Liver (tissue), 9 donors: ENCODE measurements around the gene HDGFL3. TPM values are rescaled to one million over a fixed set of nuclear protein-coding genes. Genes with fewer than 3 reads are reported as not detected.
A peak's percentile ranks its signal among the peaks of the same experiment; 100 is the strongest.

Experiments
- DNase-seq: peaks from one replicate; pipeline ENCODE4 v3.0.0-alpha.2; 2017; ENCODE audit warnings: low spot score
- H3K27ac ChIP-seq, 2 donors: one replicate each; pipeline ENCODE4 v1.7.0; 2013; ENCODE audit warnings: inconsistent platforms in 2 of 2, low read length in 2 of 2, control low read depth in 1 of 2, low read depth in 1 of 2, mild to moderate bottlenecking in 1 of 2
- H3K27me3 ChIP-seq, 4 donors: one replicate each; pipeline versions ENCODE4 v1.6.1 to v1.7.0; 2013; ENCODE audit warnings: low read length in 3 of 4, inconsistent platforms in 1 of 4, mild to moderate bottlenecking in 1 of 4, moderate library complexity in 1 of 4; ENCODE audit not compliant: control insufficient read depth in 4 of 4, insufficient read depth in 4 of 4
- H3K36me3 ChIP-seq, 4 donors: one replicate each; pipeline versions ENCODE4 v1.6.1 to v1.7.0; 2013; ENCODE audit warnings: low read length in 3 of 4, mild to moderate bottlenecking in 3 of 4, low read depth in 1 of 4, moderate library complexity in 1 of 4; ENCODE audit not compliant: control insufficient read depth in 4 of 4, insufficient read depth in 3 of 4
- H3K4me1 ChIP-seq, 4 donors: one replicate each; pipeline versions ENCODE4 v1.6.1 to v1.7.0; 2013; ENCODE audit warnings: low read length in 3 of 4, mild to moderate bottlenecking in 3 of 4, moderate library complexity in 1 of 4; ENCODE audit not compliant: control insufficient read depth in 4 of 4, insufficient read depth in 4 of 4
- H3K4me3 ChIP-seq, 3 donors: one replicate each; pipeline versions ENCODE4 v1.6.1 to v1.7.0; 2013; ENCODE audit warnings: low read length in 3 of 3, control low read depth in 1 of 3, low read depth in 1 of 3, mild to moderate bottlenecking in 1 of 3
- H3K9ac ChIP-seq, 2 donors: one replicate each; pipeline ENCODE4 v1.7.0; 2013; ENCODE audit warnings: low read length in 2 of 2, mild to moderate bottlenecking in 2 of 2, moderate library complexity in 2 of 2, control low read depth in 1 of 2, low read depth in 1 of 2
- H3K9me3 ChIP-seq, 4 donors: one replicate each; pipeline versions ENCODE4 v1.6.1 to v1.7.0; 2013; ENCODE audit warnings: low read length in 3 of 4; ENCODE audit not compliant: control insufficient read depth in 4 of 4
- EGR1 ChIP-seq, 2 donors: IDR thresholded peaks; 2 replicates each; pipeline ENCODE4 v1.6.1; 2016 to 2018; ENCODE audit warnings: antibody characterized with exemption in 2 of 2, low read depth in 2 of 2
- FOXA1 ChIP-seq: IDR thresholded peaks from 2 replicates; pipeline ENCODE4 v1.6.1; 2016; ENCODE audit warnings: antibody characterized with exemption
- FOXA2 ChIP-seq: IDR thresholded peaks from 2 replicates; pipeline ENCODE4 v1.6.1; 2016; ENCODE audit warnings: antibody characterized with exemption
- GABPA ChIP-seq, 2 donors: IDR thresholded peaks in 1 of 2; conservative IDR thresholded peaks in 1 of 2; 2 replicates each; pipeline ENCODE4 v1.6.1; 2016; ENCODE audit warnings: antibody characterized with exemption in 2 of 2, mild to moderate bottlenecking in 1 of 2, moderate library complexity in 1 of 2
- HNF4A ChIP-seq, 2 donors: conservative IDR thresholded peaks; 2 replicates each; pipeline ENCODE4 v1.6.1; 2016; ENCODE audit warnings: antibody characterized with exemption in 2 of 2, mild to moderate bottlenecking in 2 of 2
- HNF4G ChIP-seq: IDR thresholded peaks from 2 replicates; pipeline ENCODE4 v1.6.1; 2016; ENCODE audit warnings: antibody characterized with exemption
- NR2F2 ChIP-seq: IDR thresholded peaks from 2 replicates; pipeline ENCODE4 v1.6.1; 2016; ENCODE audit warnings: antibody characterized with exemption
- RAD21 ChIP-seq, 2 donors: IDR thresholded peaks; 2 replicates each; pipeline ENCODE4 v1.6.1; 2016; ENCODE audit warnings: antibody characterized with exemption in 2 of 2, mild to moderate bottlenecking in 2 of 2
- RXRA ChIP-seq, 2 donors: IDR thresholded peaks; 2 replicates each; pipeline ENCODE4 v1.6.1; 2017 to 2018; ENCODE audit warnings: antibody characterized with exemption in 2 of 2, mild to moderate bottlenecking in 1 of 2
- TAF1 ChIP-seq: conservative IDR thresholded peaks from 2 replicates; pipeline ENCODE4 v1.6.1; 2016; ENCODE audit warnings: antibody characterized with exemption, mild to moderate bottlenecking
- YY1 ChIP-seq: IDR thresholded peaks from 2 replicates; pipeline ENCODE4 v1.6.1; 2016; ENCODE audit warnings: antibody characterized with exemption, mild to moderate bottlenecking
- WGBS: extraction: QIAGEN DNeasy Blood & Tissue Kit; methylation state at CpG from one replicate; pipeline ENCODE4 v1.1.7; 2013; 5-methylcytosine and 5-hydroxymethylcytosine counted together
- polyA plus RNA-seq, 2 donors: library from polyadenylated mRNA; stranded (reverse) in 1 of 2; unstranded in 1 of 2; fragments of 200-250 nt in 1 of 2; fragments of >200 nt in 1 of 2; fragmentation: Nextera tagmentation in 1 of 2; extraction: Ambion mirVana in 1 of 2; gene quantifications; one replicate each; pipeline versions ENCODE4 v1.2.1 to v1.2.3, GENCODE V29; 2013 to 2015
- total RNA-seq, 2 donors: library from RNA; depleted of rRNA; stranded (reverse); fragments of >200 nt; gene quantifications; one replicate each; pipeline ENCODE4 v1.2.3, GENCODE V29; 2014
- TF ChIP-seq, protein P1 (sequence below): IDR thresholded peaks from 2 replicates; pipeline ENCODE4 v1.6.1; 2016; ENCODE audit warnings: antibody characterized with exemption, mild to moderate bottlenecking
- TF ChIP-seq, protein P2 (sequence below): fragments of 150-350 bp; IDR thresholded peaks from 2 replicates; pipeline ENCODE4 v1.5.1; 2017; ENCODE audit warnings: improper control_type of control experiment, low read depth, low read length; ENCODE audit not compliant: missing input control
- TF ChIP-seq, protein P3 (sequence below): IDR thresholded peaks from 2 replicates; pipeline ENCODE4 v1.6.1; 2016; ENCODE audit warnings: antibody characterized with exemption
- TF ChIP-seq, protein P4 (sequence below): IDR thresholded peaks from 2 replicates; pipeline ENCODE4 v1.6.1; 2016; ENCODE audit warnings: antibody characterized with exemption
- TF ChIP-seq, protein P5 (sequence below): IDR thresholded peaks from 2 replicates; pipeline ENCODE4 v1.6.1; 2016; ENCODE audit warnings: antibody characterized with exemption
- donor health status: healthy.
- donor health status: healthy.
- donor health status: healthy.
- donor health status: healthy.
- donor health status: healthy.

HDGFL3 gene
- total and polyA plus RNA-seq, 4 donors = 0.44 to 3.5 (median 1.0) TPM

DNA sequence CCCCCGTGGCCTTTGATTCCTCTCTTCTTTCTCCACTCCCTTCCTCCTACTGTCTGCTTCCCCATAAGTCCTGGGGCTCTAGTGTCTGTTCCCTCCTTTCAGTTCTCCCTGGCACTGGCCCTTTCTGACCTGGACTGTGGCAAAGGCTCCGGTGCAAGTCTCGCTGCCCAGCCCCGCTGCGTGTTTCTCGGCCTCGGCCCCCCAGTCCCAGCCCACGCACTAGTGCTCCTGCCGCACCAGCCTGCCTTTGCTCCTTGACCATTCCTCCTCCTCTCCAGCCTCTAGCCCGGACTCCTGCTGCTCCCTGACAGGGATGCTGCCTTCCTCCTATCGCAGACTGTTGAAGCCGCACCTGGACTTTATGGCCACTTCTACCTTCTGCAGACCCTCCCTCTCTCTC, 98.1 kb downstream of the HDGFL3 start:
- H3K36me3 ChIP-seq = no peaks in the 10 kb centered on the region
- H3K9ac ChIP-seq = no peak overlapping the region
- no peak overlapping the region for H3K27ac ChIP-seq
- no peak for TF ChIP-seq GABPA (IDR thresholded peaks at IDR 0.05 in 1 of 2, conservative IDR thresholded peaks at IDR 0.05 in 1 of 2)
- TF ChIP-seq HNF4G = no peak
- TF ChIP-seq EGR1 (IDR thresholded peaks at IDR 0.05; ENCODE audit: low read depth in 2 of 2) = no peak
- TF ChIP-seq, protein P1, sequence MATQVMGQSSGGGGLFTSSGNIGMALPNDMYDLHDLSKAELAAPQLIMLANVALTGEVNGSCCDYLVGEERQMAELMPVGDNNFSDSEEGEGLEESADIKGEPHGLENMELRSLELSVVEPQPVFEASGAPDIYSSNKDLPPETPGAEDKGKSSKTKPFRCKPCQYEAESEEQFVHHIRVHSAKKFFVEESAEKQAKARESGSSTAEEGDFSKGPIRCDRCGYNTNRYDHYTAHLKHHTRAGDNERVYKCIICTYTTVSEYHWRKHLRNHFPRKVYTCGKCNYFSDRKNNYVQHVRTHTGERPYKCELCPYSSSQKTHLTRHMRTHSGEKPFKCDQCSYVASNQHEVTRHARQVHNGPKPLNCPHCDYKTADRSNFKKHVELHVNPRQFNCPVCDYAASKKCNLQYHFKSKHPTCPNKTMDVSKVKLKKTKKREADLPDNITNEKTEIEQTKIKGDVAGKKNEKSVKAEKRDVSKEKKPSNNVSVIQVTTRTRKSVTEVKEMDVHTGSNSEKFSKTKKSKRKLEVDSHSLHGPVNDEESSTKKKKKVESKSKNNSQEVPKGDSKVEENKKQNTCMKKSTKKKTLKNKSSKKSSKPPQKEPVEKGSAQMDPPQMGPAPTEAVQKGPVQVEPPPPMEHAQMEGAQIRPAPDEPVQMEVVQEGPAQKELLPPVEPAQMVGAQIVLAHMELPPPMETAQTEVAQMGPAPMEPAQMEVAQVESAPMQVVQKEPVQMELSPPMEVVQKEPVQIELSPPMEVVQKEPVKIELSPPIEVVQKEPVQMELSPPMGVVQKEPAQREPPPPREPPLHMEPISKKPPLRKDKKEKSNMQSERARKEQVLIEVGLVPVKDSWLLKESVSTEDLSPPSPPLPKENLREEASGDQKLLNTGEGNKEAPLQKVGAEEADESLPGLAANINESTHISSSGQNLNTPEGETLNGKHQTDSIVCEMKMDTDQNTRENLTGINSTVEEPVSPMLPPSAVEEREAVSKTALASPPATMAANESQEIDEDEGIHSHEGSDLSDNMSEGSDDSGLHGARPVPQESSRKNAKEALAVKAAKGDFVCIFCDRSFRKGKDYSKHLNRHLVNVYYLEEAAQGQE = no peak
- TF ChIP-seq, protein P2, sequence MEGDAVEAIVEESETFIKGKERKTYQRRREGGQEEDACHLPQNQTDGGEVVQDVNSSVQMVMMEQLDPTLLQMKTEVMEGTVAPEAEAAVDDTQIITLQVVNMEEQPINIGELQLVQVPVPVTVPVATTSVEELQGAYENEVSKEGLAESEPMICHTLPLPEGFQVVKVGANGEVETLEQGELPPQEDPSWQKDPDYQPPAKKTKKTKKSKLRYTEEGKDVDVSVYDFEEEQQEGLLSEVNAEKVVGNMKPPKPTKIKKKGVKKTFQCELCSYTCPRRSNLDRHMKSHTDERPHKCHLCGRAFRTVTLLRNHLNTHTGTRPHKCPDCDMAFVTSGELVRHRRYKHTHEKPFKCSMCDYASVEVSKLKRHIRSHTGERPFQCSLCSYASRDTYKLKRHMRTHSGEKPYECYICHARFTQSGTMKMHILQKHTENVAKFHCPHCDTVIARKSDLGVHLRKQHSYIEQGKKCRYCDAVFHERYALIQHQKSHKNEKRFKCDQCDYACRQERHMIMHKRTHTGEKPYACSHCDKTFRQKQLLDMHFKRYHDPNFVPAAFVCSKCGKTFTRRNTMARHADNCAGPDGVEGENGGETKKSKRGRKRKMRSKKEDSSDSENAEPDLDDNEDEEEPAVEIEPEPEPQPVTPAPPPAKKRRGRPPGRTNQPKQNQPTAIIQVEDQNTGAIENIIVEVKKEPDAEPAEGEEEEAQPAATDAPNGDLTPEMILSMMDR = no peak
- TF ChIP-seq, protein P3, sequence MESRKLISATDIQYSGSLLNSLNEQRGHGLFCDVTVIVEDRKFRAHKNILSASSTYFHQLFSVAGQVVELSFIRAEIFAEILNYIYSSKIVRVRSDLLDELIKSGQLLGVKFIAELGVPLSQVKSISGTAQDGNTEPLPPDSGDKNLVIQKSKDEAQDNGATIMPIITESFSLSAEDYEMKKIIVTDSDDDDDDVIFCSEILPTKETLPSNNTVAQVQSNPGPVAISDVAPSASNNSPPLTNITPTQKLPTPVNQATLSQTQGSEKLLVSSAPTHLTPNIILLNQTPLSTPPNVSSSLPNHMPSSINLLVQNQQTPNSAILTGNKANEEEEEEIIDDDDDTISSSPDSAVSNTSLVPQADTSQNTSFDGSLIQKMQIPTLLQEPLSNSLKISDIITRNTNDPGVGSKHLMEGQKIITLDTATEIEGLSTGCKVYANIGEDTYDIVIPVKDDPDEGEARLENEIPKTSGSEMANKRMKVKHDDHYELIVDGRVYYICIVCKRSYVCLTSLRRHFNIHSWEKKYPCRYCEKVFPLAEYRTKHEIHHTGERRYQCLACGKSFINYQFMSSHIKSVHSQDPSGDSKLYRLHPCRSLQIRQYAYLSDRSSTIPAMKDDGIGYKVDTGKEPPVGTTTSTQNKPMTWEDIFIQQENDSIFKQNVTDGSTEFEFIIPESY = no peak
- no peak for TF ChIP-seq TAF1
- TF ChIP-seq RXRA (IDR thresholded peaks at IDR 0.05) = no peak
- no peak for TF ChIP-seq YY1
- no peak for TF ChIP-seq FOXA1
- TF ChIP-seq HNF4A (conservative IDR thresholded peaks at IDR 0.05) = no peak
- no peak for TF ChIP-seq RAD21 (IDR thresholded peaks at IDR 0.05)
- no peak overlapping the region for H3K4me3 ChIP-seq
- H3K9me3 ChIP-seq = no peaks in the 10 kb centered on the region
- WGBS = 85% methylated on average over 12 of the region's 12 CpGs
- DNase-seq = no peak
- peaks cover 3 to 21% (median 5%) of the 10 kb centered on the region in 4 donors for H3K4me1 ChIP-seq
- H3K27me3 ChIP-seq = peaks cover 0 to 4% (median 3%) of the 10 kb centered on the region in 4 donors

DNA sequence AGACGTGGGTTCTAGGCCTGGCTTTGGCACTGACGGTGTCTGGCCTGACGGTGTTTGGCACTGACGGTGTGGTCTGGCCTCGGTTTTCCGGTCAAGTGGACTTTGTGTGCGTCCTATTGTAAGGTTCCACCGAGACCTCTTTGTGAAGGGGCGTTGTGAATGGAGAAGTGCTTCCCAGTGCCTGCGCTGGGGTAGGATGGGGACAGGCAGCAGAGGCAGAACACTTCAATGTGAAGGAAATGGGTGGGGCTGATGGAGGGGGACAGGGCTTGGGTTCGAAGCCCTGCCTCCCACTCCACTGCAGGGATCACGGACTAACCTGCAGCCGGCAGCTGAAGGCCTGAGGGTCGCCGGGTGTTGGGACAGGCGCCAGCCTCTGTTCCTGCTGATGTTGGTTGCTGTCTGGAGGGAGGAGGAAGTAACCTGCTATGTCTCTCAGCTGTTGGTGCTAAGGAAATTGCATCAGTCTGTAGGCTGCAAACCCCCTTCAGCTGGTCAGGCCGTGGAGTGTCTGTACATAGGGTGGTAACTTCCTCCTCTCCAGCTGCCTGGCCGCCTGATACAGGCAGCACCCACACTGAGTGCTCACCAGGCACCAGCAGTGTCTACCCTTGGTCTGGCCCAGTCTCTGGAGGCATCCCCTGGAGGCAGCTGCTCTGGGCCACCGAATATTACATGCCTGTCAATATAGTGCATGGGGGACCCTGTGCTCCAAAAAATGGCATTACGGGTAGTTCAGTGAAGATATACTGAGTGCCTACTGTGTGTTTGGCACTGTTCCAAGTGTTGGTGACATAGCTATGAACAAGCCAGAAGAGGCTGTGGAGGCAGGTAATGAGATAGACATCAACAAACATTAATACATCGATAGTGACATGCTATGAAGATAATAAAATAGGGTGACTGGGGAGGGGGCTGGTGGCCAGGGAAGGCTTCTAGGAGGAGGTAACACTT, 99.1 kb downstream of the HDGFL3 start:
- H3K27ac ChIP-seq = peak overlapping the region in 1 of 2 donors; percentile 56
- no peak for DNase-seq
- H3K4me1 ChIP-seq = peaks cover 3 to 21% (median 5%) of the 10 kb centered on the region in 4 donors
- no peak overlapping the region for H3K9ac ChIP-seq
- no peaks in the 10 kb centered on the region for H3K9me3 ChIP-seq
- no peaks in the 10 kb centered on the region for H3K36me3 ChIP-seq
- 41% methylated on average over 21 of the region's 21 CpGs for WGBS
- peaks cover 2 to 8% (median 3%) of the 10 kb centered on the region in 4 donors for H3K27me3 ChIP-seq
- TF ChIP-seq, protein P1 = no peak
- no peak for TF ChIP-seq FOXA2
- TF ChIP-seq RAD21 (IDR thresholded peaks at IDR 0.05) = no peak
- TF ChIP-seq GABPA (IDR thresholded peaks at IDR 0.05 in 1 of 2, conservative IDR thresholded peaks at IDR 0.05 in 1 of 2) = no peak
- no peak for TF ChIP-seq RXRA (IDR thresholded peaks at IDR 0.05)
- no peak for TF ChIP-seq TAF1
- no peak for TF ChIP-seq NR2F2
- no peak for TF ChIP-seq YY1
- TF ChIP-seq, protein P4, sequence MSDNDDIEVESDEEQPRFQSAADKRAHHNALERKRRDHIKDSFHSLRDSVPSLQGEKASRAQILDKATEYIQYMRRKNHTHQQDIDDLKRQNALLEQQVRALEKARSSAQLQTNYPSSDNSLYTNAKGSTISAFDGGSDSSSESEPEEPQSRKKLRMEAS = no peak
- TF ChIP-seq FOXA1 = no peak
- TF ChIP-seq EGR1 (IDR thresholded peaks at IDR 0.05; ENCODE audit: low read depth in 2 of 2) = no peak
- TF ChIP-seq, protein P5, sequence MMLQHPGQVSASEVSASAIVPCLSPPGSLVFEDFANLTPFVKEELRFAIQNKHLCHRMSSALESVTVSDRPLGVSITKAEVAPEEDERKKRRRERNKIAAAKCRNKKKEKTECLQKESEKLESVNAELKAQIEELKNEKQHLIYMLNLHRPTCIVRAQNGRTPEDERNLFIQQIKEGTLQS = no peak
- peak overlapping the region in 2 of 3 donors; percentile 1 to 54 for H3K4me3 ChIP-seq
